K562 (cell line): ENCODE measurements around the gene PLEKHA6. TPM values are rescaled to one million over a fixed set of nuclear protein-coding genes. Genes with fewer than 3 reads are reported as not detected.
A peak's percentile ranks its signal among the peaks of the same experiment; 100 is the strongest.

ENCODE experiments used
- DMBX1 ChIP-seq: fragments of 250-450 bp; sonication (Bioruptor Pico); IDR thresholded peaks from 2 replicates; pipeline ENCODE4 v1.8.0; 2022; ENCODE audit warnings: inconsistent platforms, mild to moderate bottlenecking, moderate library complexity, borderline replicate concordance
- HNRNPLL ChIP-seq: fragments of 200-400 bp; formaldehyde crosslinking; IDR thresholded peaks from 2 replicates; pipeline ENCODE4 v1.6.1; 2017; ENCODE audit warnings: low read length, low read depth, mild to moderate bottlenecking; ENCODE audit not compliant: poor library complexity, severe bottlenecking
- MYBL2 ChIP-seq, 2 experiments: fragments of 450-650 bp in 1 of 2; sonication (generic) in 1 of 2; formaldehyde crosslinking in 1 of 2; IDR thresholded peaks; 2 replicates each; pipeline versions ENCODE4 v1.6.1 to v1.8.1; 2017 to 2022; ENCODE audit warnings: borderline replicate concordance in 1 of 2, inconsistent platforms in 1 of 2, low read depth in 1 of 2, mild to moderate bottlenecking in 1 of 2, missing genetic modification reagents in 1 of 2, moderate library complexity in 1 of 2
- RCOR1 ChIP-seq, 2 experiments: IDR thresholded peaks; 2 replicates each; pipeline ENCODE4 v1.6.1; 2012; ENCODE audit warnings: low read depth in 2 of 2, low read length in 2 of 2, borderline replicate concordance in 1 of 2, improper control_type of control experiment in 1 of 2
- SMAD4 ChIP-seq: fragments of 250-450 bp; sonication (Bioruptor Pico); conservative IDR thresholded peaks from 2 replicates; pipeline ENCODE4 v1.8.0; 2021; ENCODE audit warnings: inconsistent platforms, mild to moderate bottlenecking, moderate library complexity
- SPI1 ChIP-seq: IDR thresholded peaks from 2 replicates; pipeline ENCODE4 v1.6.1; 2011; ENCODE audit warnings: low read depth, low read length, control low read depth, borderline replicate concordance
- SREBF1 ChIP-seq: fragments of 150-350 bp; IDR thresholded peaks from 2 replicates; pipeline ENCODE4 v1.6.1; 2014; ENCODE audit warnings: antibody characterized with exemption, low read depth, low read length, borderline replicate concordance
- SREBF2 ChIP-seq: sonication (generic); formaldehyde crosslinking; IDR thresholded peaks from 2 replicates; pipeline ENCODE4 v1.4.0; 2020; ENCODE audit warnings: mild to moderate bottlenecking, missing genetic modification reagents
- U2AF1 ChIP-seq: fragments of 200-400 bp; formaldehyde crosslinking; optimal IDR thresholded peaks from 2 replicates; pipeline ENCODE3; 2017; ENCODE audit warnings: mild to moderate bottlenecking, low read depth, low read length, moderate library complexity
- ZKSCAN1 ChIP-seq: fragments of 150-350 bp; IDR thresholded peaks from 2 replicates; pipeline ENCODE4 v1.6.1; 2016; ENCODE audit warnings: low read depth, low read length
- ZNF282 ChIP-seq: sonication (generic); formaldehyde crosslinking; IDR thresholded peaks from 2 replicates; pipeline ENCODE4 v1.8.1; 2023; ENCODE audit warnings: missing genetic modification reagents
- ZNF57 ChIP-seq: fragments of 450-650 bp; formaldehyde crosslinking; IDR thresholded peaks from 2 replicates; pipeline ENCODE4 v1.4.0; 2020; ENCODE audit warnings: mild to moderate bottlenecking, moderate library complexity
- ZNF707 ChIP-seq: fragments of 250-450 bp; sonication (Bioruptor Pico); conservative IDR thresholded peaks from 2 replicates; pipeline ENCODE4 v1.8.0; 2022; ENCODE audit warnings: inconsistent platforms, mild to moderate bottlenecking, moderate library complexity
- polyA plus RNA-seq, 8 experiments: library from polyadenylated mRNA; depleted of rRNA in 4 of 8; stranded (reverse) in 5 of 8; unstranded in 3 of 8; fragments of >200 nt; fragmentation: Nextera tagmentation in 2 of 8; fragmentation: Illumina TruSeq in 1 of 8; extraction: Ambion mirVana in 2 of 8; extraction: Trizol in 1 of 8; gene quantifications; 2 replicates each; pipeline versions ENCODE4 v1.2.1 to v1.2.3, GENCODE V29; 2011 to 2014; ENCODE audit warnings: inconsistent platforms in 1 of 8, missing spikeins in 1 of 8
- total RNA-seq, 7 experiments: library from RNA; depleted of rRNA in 6 of 7; stranded (reverse); fragments of >200 nt in 6 of 7; fragmentation: Illumina TruSeq in 2 of 7; extraction: Trizol in 2 of 7; gene quantifications; 2 replicates each; pipeline versions ENCODE4 v1.2.1 to v1.2.3, GENCODE V29; 2011 to 2021; ENCODE audit warnings: low replicate concordance in 1 of 7
- TF ChIP-seq, protein P1 (sequence below): sonication (generic); formaldehyde crosslinking; IDR thresholded peaks from 2 replicates; pipeline ENCODE4 v1.8.1; 2023; ENCODE audit warnings: mild to moderate bottlenecking, missing genetic modification reagents
- TF ChIP-seq, protein P2 (sequence below), 3 experiments: fragments of 200-800 bp in 1 of 3; fragments of 250-450 bp in 1 of 3; fragments of 450-650 bp in 1 of 3; sonication (Bioruptor Pico) in 1 of 3; sonication (Bioruptor generic) in 1 of 3; formaldehyde crosslinking in 1 of 3; IDR thresholded peaks; 2 replicates each; pipeline versions ENCODE4 v1.6.1 to v1.8.0; 2016 to 2022; ENCODE audit warnings: mild to moderate bottlenecking in 2 of 3, missing genetic modification characterization in 2 of 3, missing compliant biosample characterization in 1 of 3, moderate library complexity in 1 of 3
- TF ChIP-seq, protein P3 (sequence below): fragments of 450-650 bp; IDR thresholded peaks from 2 replicates; pipeline ENCODE4 v1.6.1; 2016; ENCODE audit warnings: borderline replicate concordance
- TF ChIP-seq, protein P4 (sequence below): fragments of 450-650 bp; IDR thresholded peaks from 2 replicates; pipeline ENCODE4 v1.6.1; 2016; ENCODE audit warnings: missing biosample characterization, missing genetic modification characterization
- TF ChIP-seq, protein P5 (sequence below): sonication (generic); formaldehyde crosslinking; IDR thresholded peaks from 2 replicates; pipeline ENCODE4 v1.8.0; 2022; ENCODE audit warnings: missing genetic modification reagents, mild to moderate bottlenecking, borderline replicate concordance

PLEKHA6 gene
- total and polyA plus RNA-seq, 9 of the 15 experiments (the other 6 are each of a cell fraction or from before 2014, with no cell fraction given), result under 0.01 to 0.33 (median 0.01) TPM; not detected in 4

DNA sequence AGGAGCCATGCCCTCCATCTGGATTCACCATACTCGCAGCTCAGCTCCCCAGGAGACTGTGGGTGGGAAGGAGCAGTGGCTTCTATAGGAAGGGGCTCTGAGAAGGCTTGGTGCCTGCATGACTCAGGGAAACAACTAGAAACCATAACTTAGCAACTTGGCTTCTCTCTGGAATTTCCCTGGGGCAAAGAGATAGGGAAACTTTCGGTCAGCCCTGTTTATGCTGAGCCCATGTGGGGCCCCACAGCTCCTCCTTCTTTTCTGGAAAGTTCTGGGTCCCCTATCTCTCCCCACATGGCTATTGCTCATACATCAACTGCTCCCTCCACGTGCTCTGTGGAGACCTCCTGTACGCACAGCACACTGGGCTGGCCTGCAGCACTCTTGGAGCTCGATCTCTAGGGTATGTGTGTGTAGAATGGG lies 39.3 kb downstream of the PLEKHA6 start (continued):
- TF ChIP-seq SREBF2 (no peak), SPI1 (no peak), HNRNPLL (no peak), U2AF1 (no peak), RCOR1 (IDR thresholded peaks at IDR 0.05; ENCODE audit: borderline replicate concordance in 1 of 2, low read depth in 2 of 2, low read length in 2 of 2) (0 out of 4 replicates have a peak, but pooled peaks of 1 of the 2 experiments have one; percentile 4), SREBF1 (no peak), MYBL2 (IDR thresholded peaks at IDR 0.05; ENCODE audit: low read depth) (no peak), MYBL2 (CRISPR knock-in tag; IDR thresholded peaks at IDR 0.05; ENCODE audit: borderline replicate concordance) (no peak), ZKSCAN1 (no peak), DMBX1 (CRISPR knock-in tag) (no peak), ZNF707 (CRISPR knock-in tag) (no peak), ZNF282 (CRISPR knock-in tag) (no peak), SMAD4 (CRISPR knock-in tag) (peak; percentile 47; the same call in 1 of the 2 replicates), ZNF57 (CRISPR knock-in tag) (no peak)
- TF ChIP-seq, protein P1, sequence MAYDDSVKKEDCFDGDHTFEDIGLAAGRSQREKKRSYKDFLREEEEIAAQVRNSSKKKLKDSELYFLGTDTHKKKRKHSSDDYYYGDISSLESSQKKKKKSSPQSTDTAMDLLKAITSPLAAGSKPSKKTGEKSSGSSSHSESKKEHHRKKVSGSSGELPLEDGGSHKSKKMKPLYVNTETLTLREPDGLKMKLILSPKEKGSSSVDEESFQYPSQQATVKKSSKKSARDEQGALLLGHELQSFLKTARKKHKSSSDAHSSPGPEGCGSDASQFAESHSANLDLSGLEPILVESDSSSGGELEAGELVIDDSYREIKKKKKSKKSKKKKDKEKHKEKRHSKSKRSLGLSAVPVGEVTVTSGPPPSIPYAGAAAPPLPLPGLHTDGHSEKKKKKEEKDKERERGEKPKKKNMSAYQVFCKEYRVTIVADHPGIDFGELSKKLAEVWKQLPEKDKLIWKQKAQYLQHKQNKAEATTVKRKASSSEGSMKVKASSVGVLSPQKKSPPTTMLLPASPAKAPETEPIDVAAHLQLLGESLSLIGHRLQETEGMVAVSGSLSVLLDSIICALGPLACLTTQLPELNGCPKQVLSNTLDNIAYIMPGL (CRISPR knock-in tag), result no peak
- TF ChIP-seq, protein P2, sequence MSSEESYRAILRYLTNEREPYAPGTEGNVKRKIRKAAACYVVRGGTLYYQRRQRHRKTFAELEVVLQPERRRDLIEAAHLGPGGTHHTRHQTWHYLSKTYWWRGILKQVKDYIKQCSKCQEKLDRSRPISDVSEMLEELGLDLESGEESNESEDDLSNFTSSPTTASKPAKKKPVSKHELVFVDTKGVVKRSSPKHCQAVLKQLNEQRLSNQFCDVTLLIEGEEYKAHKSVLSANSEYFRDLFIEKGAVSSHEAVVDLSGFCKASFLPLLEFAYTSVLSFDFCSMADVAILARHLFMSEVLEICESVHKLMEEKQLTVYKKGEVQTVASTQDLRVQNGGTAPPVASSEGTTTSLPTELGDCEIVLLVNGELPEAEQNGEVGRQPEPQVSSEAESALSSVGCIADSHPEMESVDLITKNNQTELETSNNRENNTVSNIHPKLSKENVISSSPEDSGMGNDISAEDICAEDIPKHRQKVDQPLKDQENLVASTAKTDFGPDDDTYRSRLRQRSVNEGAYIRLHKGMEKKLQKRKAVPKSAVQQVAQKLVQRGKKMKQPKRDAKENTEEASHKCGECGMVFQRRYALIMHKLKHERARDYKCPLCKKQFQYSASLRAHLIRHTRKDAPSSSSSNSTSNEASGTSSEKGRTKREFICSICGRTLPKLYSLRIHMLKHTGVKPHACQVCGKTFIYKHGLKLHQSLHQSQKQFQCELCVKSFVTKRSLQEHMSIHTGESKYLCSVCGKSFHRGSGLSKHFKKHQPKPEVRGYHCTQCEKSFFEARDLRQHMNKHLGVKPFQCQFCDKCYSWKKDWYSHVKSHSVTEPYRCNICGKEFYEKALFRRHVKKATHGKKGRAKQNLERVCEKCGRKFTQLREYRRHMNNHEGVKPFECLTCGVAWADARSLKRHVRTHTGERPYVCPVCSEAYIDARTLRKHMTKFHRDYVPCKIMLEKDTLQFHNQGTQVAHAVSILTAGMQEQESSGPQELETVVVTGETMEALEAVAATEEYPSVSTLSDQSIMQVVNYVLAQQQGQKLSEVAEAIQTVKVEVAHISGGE (CRISPR knock-in tag; IDR thresholded peaks at IDR 0.05), result peak in 1 of 3 experiments; percentile 64; a peak in 1 of 6 replicates
- TF ChIP-seq, protein P3, sequence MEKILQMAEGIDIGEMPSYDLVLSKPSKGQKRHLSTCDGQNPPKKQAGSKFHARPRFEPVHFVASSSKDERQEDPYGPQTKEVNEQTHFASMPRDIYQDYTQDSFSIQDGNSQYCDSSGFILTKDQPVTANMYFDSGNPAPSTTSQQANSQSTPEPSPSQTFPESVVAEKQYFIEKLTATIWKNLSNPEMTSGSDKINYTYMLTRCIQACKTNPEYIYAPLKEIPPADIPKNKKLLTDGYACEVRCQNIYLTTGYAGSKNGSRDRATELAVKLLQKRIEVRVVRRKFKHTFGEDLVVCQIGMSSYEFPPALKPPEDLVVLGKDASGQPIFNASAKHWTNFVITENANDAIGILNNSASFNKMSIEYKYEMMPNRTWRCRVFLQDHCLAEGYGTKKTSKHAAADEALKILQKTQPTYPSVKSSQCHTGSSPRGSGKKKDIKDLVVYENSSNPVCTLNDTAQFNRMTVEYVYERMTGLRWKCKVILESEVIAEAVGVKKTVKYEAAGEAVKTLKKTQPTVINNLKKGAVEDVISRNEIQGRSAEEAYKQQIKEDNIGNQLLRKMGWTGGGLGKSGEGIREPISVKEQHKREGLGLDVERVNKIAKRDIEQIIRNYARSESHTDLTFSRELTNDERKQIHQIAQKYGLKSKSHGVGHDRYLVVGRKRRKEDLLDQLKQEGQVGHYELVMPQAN, result no peak
- TF ChIP-seq, protein P4, sequence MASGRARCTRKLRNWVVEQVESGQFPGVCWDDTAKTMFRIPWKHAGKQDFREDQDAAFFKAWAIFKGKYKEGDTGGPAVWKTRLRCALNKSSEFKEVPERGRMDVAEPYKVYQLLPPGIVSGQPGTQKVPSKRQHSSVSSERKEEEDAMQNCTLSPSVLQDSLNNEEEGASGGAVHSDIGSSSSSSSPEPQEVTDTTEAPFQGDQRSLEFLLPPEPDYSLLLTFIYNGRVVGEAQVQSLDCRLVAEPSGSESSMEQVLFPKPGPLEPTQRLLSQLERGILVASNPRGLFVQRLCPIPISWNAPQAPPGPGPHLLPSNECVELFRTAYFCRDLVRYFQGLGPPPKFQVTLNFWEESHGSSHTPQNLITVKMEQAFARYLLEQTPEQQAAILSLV (tag), result no peak
- TF ChIP-seq, protein P5, sequence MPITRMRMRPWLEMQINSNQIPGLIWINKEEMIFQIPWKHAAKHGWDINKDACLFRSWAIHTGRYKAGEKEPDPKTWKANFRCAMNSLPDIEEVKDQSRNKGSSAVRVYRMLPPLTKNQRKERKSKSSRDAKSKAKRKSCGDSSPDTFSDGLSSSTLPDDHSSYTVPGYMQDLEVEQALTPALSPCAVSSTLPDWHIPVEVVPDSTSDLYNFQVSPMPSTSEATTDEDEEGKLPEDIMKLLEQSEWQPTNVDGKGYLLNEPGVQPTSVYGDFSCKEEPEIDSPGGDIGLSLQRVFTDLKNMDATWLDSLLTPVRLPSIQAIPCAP, result no peak
